ENCODE measurements around the gene ERVH48-1. TPM values are rescaled to one million over a fixed set of nuclear protein-coding genes. Genes with fewer than 3 reads are reported as not detected.
"Not testable (repeated sequence)": the region's sequence is repeated elsewhere in the genome, so short reads cannot be mapped to it uniquely, and the experiment has no call there.

Gene ERVH48-1
- total RNA-seq, 1 donor: not detected

DNA sequence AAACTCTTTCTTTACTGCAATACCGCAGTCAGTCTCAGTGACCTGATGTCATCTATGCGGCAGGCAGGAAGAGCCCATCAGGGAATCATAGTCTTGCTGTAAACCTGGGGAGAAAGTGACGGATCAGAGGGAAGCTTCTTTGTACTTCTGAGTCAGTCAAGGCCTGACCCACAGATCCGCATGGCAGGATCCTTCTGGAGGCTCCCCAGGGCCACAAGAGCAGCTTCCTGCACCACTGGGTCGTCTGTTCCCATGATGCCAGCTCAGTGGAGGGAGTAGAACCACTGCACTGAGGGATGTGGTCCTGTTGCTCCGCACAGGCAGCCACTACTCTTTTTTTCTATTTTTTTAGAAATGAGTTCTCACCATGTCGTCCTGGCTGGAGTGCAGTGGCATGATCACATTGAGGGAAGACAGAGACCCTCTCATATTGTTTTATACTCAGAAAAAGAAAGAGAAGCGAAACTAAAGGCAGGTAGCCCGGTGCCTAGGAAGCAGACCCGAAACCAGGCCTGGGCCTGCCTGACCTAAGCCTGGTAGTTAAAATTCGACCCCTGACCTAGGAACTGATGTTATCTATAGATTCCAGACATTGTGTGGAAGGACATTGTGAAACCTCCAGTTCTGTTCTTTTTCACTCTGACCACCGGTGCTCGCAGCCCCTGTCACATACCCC lies 6.3 kb upstream of the ERVH48-1 start:
- H3K4me3 ChIP-seq (ENCODE audit: low read depth, low read length): no peak overlapping the region
- DNase-seq (ENCODE audit: low read depth): no peak
- TF ChIP-seq, protein P1, sequence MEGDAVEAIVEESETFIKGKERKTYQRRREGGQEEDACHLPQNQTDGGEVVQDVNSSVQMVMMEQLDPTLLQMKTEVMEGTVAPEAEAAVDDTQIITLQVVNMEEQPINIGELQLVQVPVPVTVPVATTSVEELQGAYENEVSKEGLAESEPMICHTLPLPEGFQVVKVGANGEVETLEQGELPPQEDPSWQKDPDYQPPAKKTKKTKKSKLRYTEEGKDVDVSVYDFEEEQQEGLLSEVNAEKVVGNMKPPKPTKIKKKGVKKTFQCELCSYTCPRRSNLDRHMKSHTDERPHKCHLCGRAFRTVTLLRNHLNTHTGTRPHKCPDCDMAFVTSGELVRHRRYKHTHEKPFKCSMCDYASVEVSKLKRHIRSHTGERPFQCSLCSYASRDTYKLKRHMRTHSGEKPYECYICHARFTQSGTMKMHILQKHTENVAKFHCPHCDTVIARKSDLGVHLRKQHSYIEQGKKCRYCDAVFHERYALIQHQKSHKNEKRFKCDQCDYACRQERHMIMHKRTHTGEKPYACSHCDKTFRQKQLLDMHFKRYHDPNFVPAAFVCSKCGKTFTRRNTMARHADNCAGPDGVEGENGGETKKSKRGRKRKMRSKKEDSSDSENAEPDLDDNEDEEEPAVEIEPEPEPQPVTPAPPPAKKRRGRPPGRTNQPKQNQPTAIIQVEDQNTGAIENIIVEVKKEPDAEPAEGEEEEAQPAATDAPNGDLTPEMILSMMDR (IDR thresholded peaks at IDR 0.05; ENCODE audit: insufficient read depth, low read length): no peak

- TF ChIP-seq, protein P1 (IDR thresholded peaks at IDR 0.05; ENCODE audit: insufficient read depth, low read length): no peak
- H3K4me3 ChIP-seq (ENCODE audit: low read depth, low read length): no peak overlapping the region
- no peak for DNase-seq (ENCODE audit: low read depth)
Measured at GRCh38 chr21:42929969-42930368, 4.5 kb upstream of the ERVH48-1 start.

DNA sequence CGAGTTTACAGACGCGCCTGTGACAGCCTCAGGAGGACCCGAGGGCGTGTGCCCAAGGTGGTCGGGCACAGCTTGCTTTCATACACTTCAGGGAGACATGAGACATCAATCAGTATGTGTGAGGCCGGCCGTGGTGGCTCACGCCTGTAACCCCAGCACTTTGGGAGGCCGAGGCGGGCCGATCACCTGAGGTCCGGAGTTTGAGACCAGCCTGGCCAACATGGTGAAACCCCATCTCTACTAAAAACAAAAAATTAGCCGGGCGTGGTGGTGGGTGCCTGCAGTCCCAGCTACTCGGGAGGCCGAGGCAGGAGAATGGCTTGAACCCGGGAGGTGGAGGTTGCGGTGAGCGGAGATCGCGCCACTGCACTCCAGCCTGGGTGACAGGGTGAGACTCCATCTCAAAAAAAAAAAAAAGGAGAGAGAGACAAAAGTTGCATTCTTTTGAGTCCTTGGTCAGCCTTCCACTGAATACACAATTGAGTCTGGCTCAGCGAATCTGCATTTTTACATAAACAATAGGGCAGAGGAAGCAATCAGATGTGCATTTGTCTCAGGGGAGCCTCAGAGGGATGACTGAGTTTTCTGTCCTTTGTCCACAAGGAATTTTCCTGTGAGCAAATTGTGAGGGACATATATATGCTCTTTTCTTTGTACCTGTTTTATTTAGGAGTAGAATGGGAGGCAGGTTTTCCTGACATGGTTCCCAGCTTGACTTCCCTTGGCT lies 2.2 kb upstream of the ERVH48-1 start:
- H3K4me3 ChIP-seq (ENCODE audit: low read depth, low read length); DNase-seq (ENCODE audit: low read depth): not testable (repeated sequence)

- H3K4me3 ChIP-seq (ENCODE audit: low read depth, low read length): no peak overlapping the region
- no peak for DNase-seq (ENCODE audit: low read depth)
- TF ChIP-seq, protein P1 (IDR thresholded peaks at IDR 0.05; ENCODE audit: insufficient read depth, low read length): no peak
Measured at GRCh38 chr21:42924433-42924751, 1.0 kb downstream of the ERVH48-1 start.

DNA sequence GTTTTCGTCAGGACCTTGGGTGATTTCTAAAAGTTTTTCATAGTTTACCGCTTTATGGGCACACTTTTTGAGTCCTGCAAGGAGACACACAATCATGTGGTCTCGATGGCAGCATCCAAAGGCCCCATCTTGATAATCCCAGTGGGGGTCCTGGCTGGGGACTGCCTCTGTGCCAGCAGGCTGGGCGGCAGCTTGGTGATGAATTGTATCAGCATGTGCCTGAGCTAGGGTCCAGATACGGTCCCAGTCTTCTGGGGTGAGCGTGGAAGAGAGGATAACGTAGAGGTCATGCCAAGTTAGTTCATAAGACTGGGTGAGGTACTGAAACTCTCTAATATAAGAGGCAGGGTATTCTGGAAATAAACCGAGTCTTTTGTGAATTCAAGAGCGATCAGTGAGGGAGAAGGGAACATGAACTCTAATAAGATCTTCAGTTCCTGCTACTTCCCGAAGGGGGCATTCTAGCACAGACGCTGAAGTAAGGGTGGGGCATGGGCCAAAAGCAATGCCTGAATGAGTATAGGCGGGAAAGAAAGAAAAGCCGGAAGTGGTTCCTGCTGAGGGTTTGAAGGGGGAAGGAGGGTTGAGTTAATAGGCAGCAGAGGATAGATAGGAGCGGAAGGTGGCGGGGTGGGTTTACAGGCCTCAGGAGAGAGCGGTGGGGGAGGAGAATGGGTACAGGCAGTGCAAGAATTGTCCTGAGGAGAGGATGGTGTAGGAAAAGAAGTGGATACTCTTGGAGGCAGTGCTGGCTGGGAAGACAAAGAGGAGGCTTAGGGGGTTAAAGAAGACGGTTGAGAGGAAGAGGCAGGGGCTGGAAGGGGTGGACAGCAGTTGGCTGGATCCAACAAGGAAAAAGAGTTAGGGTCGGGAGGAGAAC lies 1.6 kb downstream of the ERVH48-1 start:
- TF ChIP-seq, protein P1 (IDR thresholded peaks at IDR 0.05; ENCODE audit: insufficient read depth, low read length): peak; percentile 87
- peak overlapping the region; percentile 28 for H3K4me3 ChIP-seq (ENCODE audit: low read depth, low read length)
- peak; percentile 91 for DNase-seq (ENCODE audit: low read depth)

- H3K4me3 ChIP-seq (ENCODE audit: low read depth, low read length): no peak overlapping the region
- TF ChIP-seq, protein P1 (IDR thresholded peaks at IDR 0.05; ENCODE audit: insufficient read depth, low read length): no peak
- no peak for DNase-seq (ENCODE audit: low read depth)
Measured at GRCh38 chr21:42922918-42923317, 2.5 kb downstream of the ERVH48-1 start.

GRCh38 chr21:42921927-42922326 lies 3.5 kb downstream of the ERVH48-1 start:
- TF ChIP-seq, protein P1 (IDR thresholded peaks at IDR 0.05; ENCODE audit: insufficient read depth, low read length): no peak
- no peak for DNase-seq (ENCODE audit: low read depth)
- H3K4me3 ChIP-seq (ENCODE audit: low read depth, low read length): no peak overlapping the region
